MCF 10A (cell line): Measurements from ENCODE around the gene HNRNPH1. TPM values are rescaled to one million over a fixed set of nuclear protein-coding genes. Genes with fewer than 3 reads are reported as not detected.

Experiments
- BruUV-seq: library from RNA; stranded (reverse); fragments of 400-500 nt; replicated peaks from 2 replicates; lab custom pipeline; 2021; lab: Mats Ljungman, UMichigan
- CTCF ChIA-PET: fragments of 300-600 bp; sonication (Branson Sonifier 250); formaldehyde crosslinking; extraction: SDS; loops from one replicate; lab custom pipeline; 2021; ENCODE audit warnings: antibody characterized with exemption, inconsistent platforms; lab: Yijun Ruan, JAX
- POLR2A ChIA-PET: fragments of 300-600, 350-650 bp; sonication (Branson Sonifier 250); formaldehyde crosslinking; extraction: SDS; loops from one replicate; lab custom pipeline; 2020; ENCODE audit warnings: antibody characterized with exemption, inconsistent platforms; lab: Yijun Ruan, JAX
- DNase-seq: peaks from one replicate; pipeline ENCODE4 v3.0.0-alpha.2; 2018; ENCODE audit not compliant: unreplicated experiment
- H3K27ac Mint-ChIP-seq: one replicate; pipeline ENCODE4 v1.8.0; 2022; ENCODE audit warnings: mild to moderate bottlenecking, low read depth, mixed read lengths; ENCODE audit not compliant: unreplicated experiment
- H3K27me3 Mint-ChIP-seq: one replicate; pipeline ENCODE4 v1.8.0; 2022; ENCODE audit warnings: mixed read lengths; ENCODE audit not compliant: insufficient read depth, unreplicated experiment
- H3K36me3 Mint-ChIP-seq: one replicate; pipeline ENCODE4 v1.8.0; 2022; ENCODE audit warnings: mild to moderate bottlenecking, moderate library complexity, mixed read lengths; ENCODE audit not compliant: insufficient read depth, unreplicated experiment
- H3K4me1 Mint-ChIP-seq: one replicate; pipeline ENCODE4 v1.8.0; 2022; ENCODE audit warnings: mixed read lengths; ENCODE audit not compliant: insufficient read depth, unreplicated experiment
- H3K4me3 Mint-ChIP-seq: one replicate; pipeline ENCODE4 v1.8.0; 2022; ENCODE audit warnings: mild to moderate bottlenecking, moderate library complexity, mixed read lengths; ENCODE audit not compliant: unreplicated experiment
- H3K9me3 Mint-ChIP-seq: one replicate; pipeline ENCODE4 v1.8.0; 2022; ENCODE audit warnings: mixed read lengths; ENCODE audit not compliant: unreplicated experiment
- CTCF ChIP-seq: fragments of 200-600 bp; IDR thresholded peaks from one replicate; pipeline ENCODE4 v1.8.0; 2022; ENCODE audit warnings: antibody characterized with exemption, mild to moderate bottlenecking; ENCODE audit not compliant: unreplicated experiment
- intact Hi-C: fragments of 100-400 bp; cut with micrococcal nuclease; formaldehyde crosslinking; loops from 2 replicates; pipeline ENCODE4 v1.14.1; 2022
- total RNA-seq: library from RNA; stranded (reverse); gene quantifications from 2 replicates; pipeline ENCODE4 v1.2.3, GENCODE V29; 2022

The HNRNPH1 gene
- total RNA-seq, 1 experiment from 2014 or later: 907 TPM

- intact Hi-C loops: no loop called here
- peaks cover 52% of the 10 kb centered on the region for H3K4me1 Mint-ChIP-seq
- H3K27me3 Mint-ChIP-seq: no peaks in the 10 kb centered on the region
- ChIA-PET CTCF (interaction anchor here (0.5 to 1.3 kb wide), 3 partner anchors 8 to 960 kb away, joined by 3 to 4 read pairs (median 4); partner anchors contain the start of gene HNRNPH1), POLR2A (interaction anchor here (0.7 to 12.2 kb wide), 7 partner anchors 7 to 833 kb away, joined by 3 to 197 read pairs (median 4); partner anchors contain the start of genes HNRNPH1, MAML1 and RUFY1)
- H3K9me3 Mint-ChIP-seq: no peaks in the 10 kb centered on the region
- H3K36me3 Mint-ChIP-seq: peaks cover 100% of the 10 kb centered on the region
- BruUV-seq: no TSS peak
- no peak for DNase-seq
- no peak overlapping the region for H3K4me3 Mint-ChIP-seq
- H3K27ac Mint-ChIP-seq: no peak overlapping the region
- TF ChIP-seq CTCF: no peak
Measured at GRCh38 chr5:179615203-179615602, 8.3 kb downstream of the HNRNPH1 start.

GRCh38 chr5:179614745-179615144 lies 8.7 kb downstream of the HNRNPH1 start:
- ChIA-PET POLR2A (interaction anchor here (0.6 to 12.2 kb wide), 10 partner anchors 7 to 1288 kb away, joined by 3 to 197 read pairs (median 4); partner anchors contain the start of genes HNRNPH1, MAML1 and RUFY1), CTCF (interaction anchor here (0.5 to 1.3 kb wide), 3 partner anchors 9 to 960 kb away, joined by 3 to 4 read pairs (median 4); partner anchors contain the start of gene HNRNPH1)
- DNase-seq: no peak
- Mint-ChIP-seq H3K27ac (no peak overlapping the region), H3K36me3 (peaks cover 100% of the 10 kb centered on the region), H3K4me1 (peaks cover 47% of the 10 kb centered on the region), H3K4me3 (no peak overlapping the region), H3K9me3 (no peaks in the 10 kb centered on the region), H3K27me3 (no peaks in the 10 kb centered on the region)
- no peak for TF ChIP-seq CTCF
- intact Hi-C loops: no loop called here
- no TSS peak for BruUV-seq

- ChIA-PET POLR2A (interaction anchor here (0.9 to 12.2 kb wide), 9 partner anchors 8 to 119 kb away, joined by 3 to 197 read pairs (median 4); partner anchors contain the start of genes HNRNPH1, MAML1 and RUFY1), CTCF (interaction anchor here (0.6 to 1.5 kb wide), 4 partner anchors 8 to 18 kb away, joined by 3 to 8 read pairs (median 4); no protein-coding TSS in a partner anchor)
- H3K9me3 Mint-ChIP-seq: no peaks in the 10 kb centered on the region
- peaks cover 40% of the 10 kb centered on the region for H3K4me1 Mint-ChIP-seq
- no TSS peak for BruUV-seq
- H3K4me3 Mint-ChIP-seq: no peak overlapping the region
- no peaks in the 10 kb centered on the region for H3K27me3 Mint-ChIP-seq
- DNase-seq: no peak
- H3K36me3 Mint-ChIP-seq: peaks cover 100% of the 10 kb centered on the region
- intact Hi-C loops: no loop called here
- peak overlapping the region; percentile 67 for H3K27ac Mint-ChIP-seq
- TF ChIP-seq CTCF: no peak
Measured at GRCh38 chr5:179613460-179614071, 9.9 kb downstream of the HNRNPH1 start.
